Kidney tubule cell (primary cell): ENCODE data around the gene OR6M1.

Source experiments
- DNase-seq: peaks from one replicate; pipeline ENCODE4 v3.0.0-alpha.2; 2018; ENCODE audit warnings: low spot score

Gene OR6M1

GRCh38 chr11:123775715-123776549 is 30.2 kb downstream of the OR6M1 start:
- no peak for DNase-seq

- DNase-seq: no peak
These were observed 30.9 kb downstream of the OR6M1 start for GRCh38 chr11:123775289-123775688.

GRCh38 chr11:123773959-123774358 is 32.2 kb downstream of the OR6M1 start:
- no peak for DNase-seq

GRCh38 chr11:123773026-123773425 is 33.1 kb downstream of the OR6M1 start:
- DNase-seq: no peak

GRCh38 chr11:123771664-123772063 is 34.5 kb downstream of the OR6M1 start:
- DNase-seq: no peak

- no peak for DNase-seq
These were observed 35.4 kb downstream of the OR6M1 start for GRCh38 chr11:123770712-123771111.

- DNase-seq: no peak
These were observed 40.5 kb downstream of the OR6M1 start for GRCh38 chr11:123765601-123766000.

GRCh38 chr11:123762422-123762821 is 43.7 kb downstream of the OR6M1 start:
- no peak for DNase-seq

- no peak for DNase-seq
These were observed 45.3 kb downstream of the OR6M1 start for GRCh38 chr11:123760894-123761293.

- DNase-seq: no peak
These were observed 48.2 kb downstream of the OR6M1 start for GRCh38 chr11:123757976-123758375.

- no peak for DNase-seq
These were observed 50.3 kb downstream of the OR6M1 start for GRCh38 chr11:123755813-123756212.
